ENCODE measurements around the gene OR6C75. TPM values are rescaled to one million over a fixed set of nuclear protein-coding genes. Genes with fewer than 3 reads are reported as not detected.
"Not testable (repeated sequence)": the region's sequence is repeated elsewhere in the genome, so short reads cannot be mapped to it uniquely, and the experiment has no call there.

OR6C75 gene
- total RNA-seq, 2 experiments from 2014 or later, result not detected

- H4K20me1 ChIP-seq (ENCODE audit: insufficient read depth, low read length); H3K9me3 ChIP-seq (ENCODE audit: low read length); intact Hi-C loops (cut with micrococcal nuclease; ENCODE audit: unreplicated experiment); H3K79me2 ChIP-seq (ENCODE audit: insufficient read depth, low read depth, low read length); H2AFZ ChIP-seq (ENCODE audit: low read length); BruUV-seq (replicated peaks); H3K4me2 ChIP-seq (ENCODE audit: low read length); H3K9me2 ChIP-seq (ENCODE audit: insufficient read depth, low read length); H3K4me3 ChIP-seq (ENCODE audit: low read depth, low read length, poor library complexity, severe bottlenecking); H3K27ac ChIP-seq (ENCODE audit: low read depth, low read length, poor library complexity, severe bottlenecking); H3K4me1 ChIP-seq (ENCODE audit: insufficient read depth, low read length, poor library complexity, severe bottlenecking); CTCF ChIA-PET (ENCODE audit: unreplicated experiment); H3K36me3 ChIP-seq (ENCODE audit: insufficient read depth, low read length); DNase-seq (ENCODE audit: low spot score): not testable (repeated sequence)
- POLR2A ChIA-PET, result interaction anchor here (0.7 kb wide), 1 partner anchor 181 kb away, joined by 3 read pairs; no protein-coding TSS in a partner anchor
Measured at GRCh38 chr12:55414889-55415288, 52.1 kb downstream of the OR6C75 start.

DNA sequence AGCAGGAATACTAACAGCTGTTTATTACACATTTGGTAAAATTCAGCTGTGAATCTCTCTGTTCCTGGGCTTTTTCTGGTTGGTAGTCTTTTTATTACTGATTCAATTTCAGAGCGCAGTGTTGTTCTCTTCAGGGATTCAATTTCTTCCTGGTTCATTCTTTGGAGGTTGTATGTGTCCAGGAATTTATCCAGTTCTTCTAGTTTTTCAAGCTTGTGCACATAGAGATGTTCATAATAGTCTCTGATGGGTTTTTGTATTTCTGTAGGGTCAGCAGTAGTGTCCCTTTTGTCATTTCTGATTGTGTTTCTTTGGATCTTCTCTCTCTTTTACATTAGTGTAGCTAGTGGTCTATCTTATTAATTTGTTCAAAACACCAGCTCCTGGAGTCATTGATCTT lies 54.2 kb downstream of the OR6C75 start:
- DNase-seq (ENCODE audit: low spot score), result no peak
- Histone ChIP-seq H3K4me2 (ENCODE audit: low read length) (no peak overlapping the region), H2AFZ (ENCODE audit: low read length) (no peak overlapping the region), H3K27ac (ENCODE audit: low read depth, low read length, poor library complexity, severe bottlenecking) (no peak overlapping the region), H4K20me1 (ENCODE audit: insufficient read depth, low read length) (no peaks in the 10 kb centered on the region), H3K79me2 (ENCODE audit: insufficient read depth, low read depth, low read length) (no peaks in the 10 kb centered on the region), H3K36me3 (ENCODE audit: insufficient read depth, low read length) (no peaks in the 10 kb centered on the region), H3K4me1 (ENCODE audit: insufficient read depth, low read length, poor library complexity, severe bottlenecking) (no peaks in the 10 kb centered on the region), H3K4me3 (ENCODE audit: low read depth, low read length, poor library complexity, severe bottlenecking) (no peak overlapping the region), H3K9me3 (ENCODE audit: low read length) (no peaks in the 10 kb centered on the region), H3K9me2 (ENCODE audit: insufficient read depth, low read length) (no peaks in the 10 kb centered on the region)
- no peak for TF ChIP-seq EZH2phosphoT487 (IDR thresholded peaks at IDR 0.05; ENCODE audit: borderline replicate concordance, low read depth, low read length)
- TF ChIP-seq, protein P1, sequence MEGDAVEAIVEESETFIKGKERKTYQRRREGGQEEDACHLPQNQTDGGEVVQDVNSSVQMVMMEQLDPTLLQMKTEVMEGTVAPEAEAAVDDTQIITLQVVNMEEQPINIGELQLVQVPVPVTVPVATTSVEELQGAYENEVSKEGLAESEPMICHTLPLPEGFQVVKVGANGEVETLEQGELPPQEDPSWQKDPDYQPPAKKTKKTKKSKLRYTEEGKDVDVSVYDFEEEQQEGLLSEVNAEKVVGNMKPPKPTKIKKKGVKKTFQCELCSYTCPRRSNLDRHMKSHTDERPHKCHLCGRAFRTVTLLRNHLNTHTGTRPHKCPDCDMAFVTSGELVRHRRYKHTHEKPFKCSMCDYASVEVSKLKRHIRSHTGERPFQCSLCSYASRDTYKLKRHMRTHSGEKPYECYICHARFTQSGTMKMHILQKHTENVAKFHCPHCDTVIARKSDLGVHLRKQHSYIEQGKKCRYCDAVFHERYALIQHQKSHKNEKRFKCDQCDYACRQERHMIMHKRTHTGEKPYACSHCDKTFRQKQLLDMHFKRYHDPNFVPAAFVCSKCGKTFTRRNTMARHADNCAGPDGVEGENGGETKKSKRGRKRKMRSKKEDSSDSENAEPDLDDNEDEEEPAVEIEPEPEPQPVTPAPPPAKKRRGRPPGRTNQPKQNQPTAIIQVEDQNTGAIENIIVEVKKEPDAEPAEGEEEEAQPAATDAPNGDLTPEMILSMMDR (conservative IDR thresholded peaks at IDR 0.05; ENCODE audit: low read length), result no peak
- intact Hi-C loops (cut with micrococcal nuclease; ENCODE audit: unreplicated experiment), result no loop called here
- no TSS peak for BruUV-seq (replicated peaks)
- ChIA-PET CTCF (ENCODE audit: unreplicated experiment) (no interaction called here), POLR2A (no interaction called here)

Other genes starting within 250 kb of the OR6C75 start
- gene OR9K2, start 236.6 kb upstream of the OR6C75 start, total RNA-seq (2014; rRNA removed; shearing (Covaris generic)), result not detected in 2 replicates
- gene OR9K2, start 236.6 kb upstream of the OR6C75 start, total RNA-seq (2022), result not detected in 2 replicates
- gene OR10A7, start 141.9 kb upstream of the OR6C75 start, total RNA-seq (2014; rRNA removed; shearing (Covaris generic)), result not detected in 2 replicates
- gene OR10A7, start 141.9 kb upstream of the OR6C75 start, total RNA-seq (2022), result not detected in 2 replicates
- not detected in 2 replicates for gene OR6C74, start 118.4 kb upstream of the OR6C75 start, total RNA-seq (2014; rRNA removed; shearing (Covaris generic))
- not detected in 2 replicates for gene OR6C74, start 118.4 kb upstream of the OR6C75 start, total RNA-seq (2022)
- not detected in 2 replicates for gene OR6C6, start 66.4 kb upstream of the OR6C75 start, total RNA-seq (2014; rRNA removed; shearing (Covaris generic))
- gene OR6C6, start 66.4 kb upstream of the OR6C75 start, total RNA-seq (2022), result not detected in 2 replicates
- gene OR6C1, start 48.6 kb upstream of the OR6C75 start, total RNA-seq (2014; rRNA removed; shearing (Covaris generic)), result not detected in 2 replicates
- gene OR6C1, start 48.6 kb upstream of the OR6C75 start, total RNA-seq (2022), result not detected in 2 replicates
- not detected in 2 replicates for gene OR6C3, start 32.2 kb upstream of the OR6C75 start, total RNA-seq (2014; rRNA removed; shearing (Covaris generic))
- gene OR6C3, start 32.2 kb upstream of the OR6C75 start, total RNA-seq (2022), result not detected in 2 replicates
- gene OR6C65, start 37.6 kb downstream of the OR6C75 start, total RNA-seq (2014; rRNA removed; shearing (Covaris generic)), result not detected in 2 replicates
- not detected in 2 replicates for gene OR6C65, start 37.6 kb downstream of the OR6C75 start, total RNA-seq (2022)
- not detected in 2 replicates for gene OR6C76, start 63.3 kb downstream of the OR6C75 start, total RNA-seq (2014; rRNA removed; shearing (Covaris generic))
- gene OR6C76, start 63.3 kb downstream of the OR6C75 start, total RNA-seq (2022), result not detected in 2 replicates
- gene OR6C2, start 81.1 kb downstream of the OR6C75 start, total RNA-seq (2014; rRNA removed; shearing (Covaris generic)), result not detected in 2 replicates
- gene OR6C2, start 81.1 kb downstream of the OR6C75 start, total RNA-seq (2022), result not detected in 2 replicates
- gene OR6C70, start 107.2 kb downstream of the OR6C75 start, total RNA-seq (2014; rRNA removed; shearing (Covaris generic)), result 0.90 TPM in 1 of 2 replicates, not detected in the other
- not detected in 2 replicates for gene OR6C70, start 107.2 kb downstream of the OR6C75 start, total RNA-seq (2022)
- not detected in 2 replicates for gene OR6C68, start 129.4 kb downstream of the OR6C75 start, total RNA-seq (2014; rRNA removed; shearing (Covaris generic))
- not detected in 2 replicates for gene OR6C68, start 129.4 kb downstream of the OR6C75 start, total RNA-seq (2022)
- not detected in 2 replicates for gene OR6C4, start 186.6 kb downstream of the OR6C75 start, total RNA-seq (2014; rRNA removed; shearing (Covaris generic))
- gene OR6C4, start 186.6 kb downstream of the OR6C75 start, total RNA-seq (2022), result not detected in 2 replicates
- gene OR2AP1, start 209.5 kb downstream of the OR6C75 start, total RNA-seq (2014; rRNA removed; shearing (Covaris generic)), result not detected in 2 replicates
- gene OR2AP1, start 209.5 kb downstream of the OR6C75 start, total RNA-seq (2022), result not detected in 2 replicates

Data from OCI-LY7 (cell line).